Hindlimb muscle (tissue), 1 donor: ENCODE data around the gene TBCB. TPM values are rescaled to one million over a fixed set of nuclear protein-coding genes. Genes with fewer than 3 reads are reported as not detected.
A peak's percentile ranks its signal among the peaks of the same experiment; 100 is the strongest.

ENCODE experiments used
- DNase-seq: peaks from one replicate; pipeline ENCODE4 v3.0.0-alpha.2; 2013
- polyA plus RNA-seq: library from polyadenylated mRNA; unstranded; fragments of 120-200 nt; gene quantifications from one replicate; pipeline ENCODE4 v1.2.1, GENCODE V29; 2013; ENCODE audit not compliant: insufficient read length

TBCB gene
- polyA plus RNA-seq, 1 donor: 93.2 TPM

- no peak for DNase-seq
These were observed 21.9 kb downstream of the TBCB start for GRCh38 chr19:36136964-36137686.

- no peak for DNase-seq
These were observed 23.8 kb downstream of the TBCB start for GRCh38 chr19:36139120-36139472.

- DNase-seq: peak; percentile 99
These were observed 24.4 kb downstream of the TBCB start, which contains the start of gene CAPNS1 for GRCh38 chr19:36139473-36140303. TSS of gene CAPNS1 (plus strand) at chr19:36140066. CDS start at chr19:36141012, 946 bp downstream.

- DNase-seq: peak; percentile 50
These were observed 25.2 kb downstream of the TBCB start for GRCh38 chr19:36140304-36141038.

GRCh38 chr19:36141039-36141927 lies 26.0 kb downstream of the TBCB start:
- peak; percentile 69 for DNase-seq

- DNase-seq: no peak
These were observed 26.8 kb downstream of the TBCB start for GRCh38 chr19:36142046-36142445.

- no peak for DNase-seq
These were observed 27.2 kb downstream of the TBCB start for GRCh38 chr19:36142496-36142895.

GRCh38 chr19:36144624-36145023 lies 29.4 kb downstream of the TBCB start:
- no peak for DNase-seq

GRCh38 chr19:36149673-36150406 lies 34.6 kb downstream of the TBCB start:
- DNase-seq: no peak

GRCh38 chr19:36150586-36150985 lies 35.3 kb downstream of the TBCB start:
- DNase-seq: no peak

- DNase-seq: peak; percentile 70
These were observed 36.1 kb downstream of the TBCB start for GRCh38 chr19:36151144-36152018.

GRCh38 chr19:36152019-36152351 lies 36.7 kb downstream of the TBCB start:
- no peak for DNase-seq

- peak; percentile 82 for DNase-seq
These were observed 37.3 kb downstream of the TBCB start, which contains the start of gene COX7A1 for GRCh38 chr19:36152352-36153091. TSS of gene COX7A1 (minus strand) at chr19:36152447. CDS start at chr19:36152407, 40 bp downstream.

GRCh38 chr19:36153126-36153525 lies 37.9 kb downstream of the TBCB start:
- DNase-seq: no peak

GRCh38 chr19:36160821-36161596 lies 45.7 kb downstream of the TBCB start:
- no peak for DNase-seq

GRCh38 chr19:36163813-36164212 lies 48.5 kb downstream of the TBCB start:
- DNase-seq: no peak

GRCh38 chr19:36169084-36169760 lies 54.0 kb downstream of the TBCB start:
- DNase-seq: no peak

GRCh38 chr19:36172852-36173251 lies 57.6 kb downstream of the TBCB start:
- no peak for DNase-seq
